IPS-20b (cell line): ENCODE results near the gene CAST.
"Not testable (repeated sequence)": the region's sequence is repeated elsewhere in the genome, so short reads cannot be mapped to it uniquely, and the experiment has no call there.

Source experiments
- H3K27ac ChIP-seq: one replicate; pipeline ENCODE4 v1.5.1; 2013; ENCODE audit warnings: low read length
- H3K27me3 ChIP-seq: 2 replicates; pipeline ENCODE4 v1.6.1; 2013; ENCODE audit warnings: mild to moderate bottlenecking, low read length, inconsistent platforms; ENCODE audit not compliant: insufficient read depth
- H3K36me3 ChIP-seq: 2 replicates; pipeline ENCODE4 v1.6.1; 2013; ENCODE audit warnings: low read depth, mild to moderate bottlenecking, inconsistent platforms, low read length, moderate library complexity; ENCODE audit not compliant: insufficient read depth
- H3K4me1 ChIP-seq: 2 replicates; pipeline ENCODE4 v1.6.1; 2013; ENCODE audit warnings: mild to moderate bottlenecking, control low read depth, inconsistent platforms, low read length, moderate library complexity; ENCODE audit not compliant: insufficient read depth
- H3K4me3 ChIP-seq: 2 replicates; pipeline ENCODE4 v1.5.1; 2013; ENCODE audit warnings: mild to moderate bottlenecking, low read length, inconsistent platforms
- H3K9ac ChIP-seq: 2 replicates; pipeline ENCODE4 v1.6.1; 2013; ENCODE audit warnings: low read depth, mild to moderate bottlenecking, inconsistent platforms, low read length, moderate library complexity
- H3K9me3 ChIP-seq: 2 replicates; pipeline ENCODE4 v1.6.1; 2013; ENCODE audit warnings: mild to moderate bottlenecking, low read depth, low read length, inconsistent platforms; ENCODE audit not compliant: insufficient read depth

Gene CAST

GRCh38 chr5:96742538-96742937, 80.4 kb downstream of the CAST start:
- H3K27me3 ChIP-seq, result no peaks in the 10 kb centered on the region
- peaks cover 11% of the 10 kb centered on the region for H3K36me3 ChIP-seq
- H3K4me1 ChIP-seq, result peaks cover 12% of the 10 kb centered on the region; the same call in 1 of the 2 replicates
- no peak overlapping the region for H3K4me3 ChIP-seq
- H3K9ac ChIP-seq, result no peak overlapping the region
- H3K27ac ChIP-seq, result no peak overlapping the region
- no peaks in the 10 kb centered on the region for H3K9me3 ChIP-seq

GRCh38 chr5:96743065-96743768, 81.0 kb downstream of the CAST start:
- Histone ChIP-seq H3K27me3 (no peaks in the 10 kb centered on the region), H3K9ac (no peak overlapping the region), H3K27ac (no peak overlapping the region), H3K4me1 (peaks cover 12% of the 10 kb centered on the region; the same call in 1 of the 2 replicates), H3K9me3 (no peaks in the 10 kb centered on the region), H3K36me3 (peaks cover 12% of the 10 kb centered on the region), H3K4me3 (no peak overlapping the region)

GRCh38 chr5:96743805-96744204, 81.6 kb downstream of the CAST start:
- Histone ChIP-seq H3K4me1 (peaks cover 12% of the 10 kb centered on the region; the same call in 1 of the 2 replicates), H3K27ac (no peak overlapping the region), H3K4me3 (no peak overlapping the region)

GRCh38 chr5:96744218-96744617, 82.0 kb downstream of the CAST start:
- H3K27ac ChIP-seq, H3K9ac ChIP-seq, H3K9me3 ChIP-seq, H3K4me3 ChIP-seq, H3K27me3 ChIP-seq: not testable (repeated sequence)
- peaks cover 12% of the 10 kb centered on the region for H3K36me3 ChIP-seq
- peaks cover 12% of the 10 kb centered on the region; the same call in 1 of the 2 replicates for H3K4me1 ChIP-seq

More at GRCh38 chr5:96743805-96744204, 81.6 kb downstream of the CAST start:
- Histone ChIP-seq H3K27me3 (no peaks in the 10 kb centered on the region), H3K36me3 (peaks cover 12% of the 10 kb centered on the region), H3K9ac (no peak overlapping the region), H3K9me3 (no peaks in the 10 kb centered on the region)

DNA sequence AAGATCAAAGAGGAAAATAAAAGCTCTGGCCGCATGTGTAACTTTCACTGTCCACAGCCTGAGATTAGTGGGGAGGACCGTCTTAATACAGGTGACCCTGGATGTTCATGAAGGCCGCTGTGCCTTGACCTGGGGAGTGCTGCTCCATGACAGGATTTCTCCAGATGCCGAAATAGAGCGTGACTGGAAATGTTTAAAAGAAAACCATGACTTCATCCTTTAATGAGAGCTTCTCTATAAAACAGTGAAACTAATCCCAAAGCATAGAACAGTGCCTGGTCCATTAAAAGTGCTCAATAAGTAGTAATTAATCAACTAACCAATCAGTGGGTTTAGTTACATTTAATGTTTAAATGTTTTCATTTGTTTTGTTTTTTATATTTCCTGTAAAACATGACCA, 82.8 kb downstream of the CAST start:
- peaks cover 12% of the 10 kb centered on the region for H3K36me3 ChIP-seq

DNA sequence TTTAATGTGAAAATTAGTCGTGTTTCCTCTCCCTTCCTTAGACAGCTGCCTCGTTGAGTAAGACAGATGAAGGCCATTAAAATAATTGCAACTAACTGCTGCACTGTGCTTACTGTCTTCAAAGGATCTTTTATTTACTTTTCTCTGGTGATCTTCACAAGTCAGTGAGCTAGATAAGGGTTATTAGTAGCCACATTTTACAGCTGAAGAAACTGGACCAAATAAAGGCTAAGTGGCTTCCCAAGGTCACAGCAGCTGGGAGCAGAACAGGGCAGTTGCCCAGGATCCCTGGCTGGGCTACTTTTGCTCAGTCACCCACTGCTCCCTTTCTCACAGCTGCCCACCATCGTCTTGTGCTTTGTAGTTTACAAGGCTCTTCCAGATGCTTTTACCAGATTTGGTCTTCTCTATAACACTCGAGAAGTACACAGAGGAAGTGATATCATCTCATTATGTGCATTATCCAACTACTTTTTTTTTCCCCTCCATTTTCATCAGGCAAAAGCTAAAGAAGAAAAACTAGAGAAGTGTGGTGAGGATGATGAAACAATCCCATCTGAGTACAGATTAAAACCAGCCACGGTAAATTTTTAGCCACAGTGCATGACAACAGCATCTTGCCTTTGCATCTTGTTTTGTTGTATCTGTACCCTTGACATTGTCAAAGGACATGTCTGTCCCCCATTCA, 83.8 kb downstream of the CAST start:
- H3K27ac ChIP-seq, result no peak overlapping the region
- H3K27me3 ChIP-seq, result no peaks in the 10 kb centered on the region
- H3K4me3 ChIP-seq, result no peak overlapping the region
- H3K4me1 ChIP-seq, result peaks cover 12% of the 10 kb centered on the region; the same call in 1 of the 2 replicates
- H3K9me3 ChIP-seq, result no peaks in the 10 kb centered on the region
- H3K36me3 ChIP-seq, result peaks cover 18% of the 10 kb centered on the region
- H3K9ac ChIP-seq, result no peak overlapping the region

More for the DNA sequence above, 82.8 kb downstream of the CAST start:
- H3K4me3 ChIP-seq, result no peak overlapping the region
- no peaks in the 10 kb centered on the region for H3K9me3 ChIP-seq
- peaks cover 12% of the 10 kb centered on the region; the same call in 1 of the 2 replicates for H3K4me1 ChIP-seq
- no peak overlapping the region for H3K9ac ChIP-seq
- H3K27me3 ChIP-seq, result no peaks in the 10 kb centered on the region
- no peak overlapping the region for H3K27ac ChIP-seq

- Histone ChIP-seq H3K4me1 (peaks cover 11% of the 10 kb centered on the region; the same call in 1 of the 2 replicates), H3K9me3 (no peaks in the 10 kb centered on the region), H3K27me3 (no peaks in the 10 kb centered on the region), H3K4me3 (no peak overlapping the region), H3K9ac (no peak overlapping the region), H3K36me3 (peaks cover 15% of the 10 kb centered on the region), H3K27ac (no peak overlapping the region)
Observed at GRCh38 chr5:96747720-96748119, 85.5 kb downstream of the CAST start.

DNA sequence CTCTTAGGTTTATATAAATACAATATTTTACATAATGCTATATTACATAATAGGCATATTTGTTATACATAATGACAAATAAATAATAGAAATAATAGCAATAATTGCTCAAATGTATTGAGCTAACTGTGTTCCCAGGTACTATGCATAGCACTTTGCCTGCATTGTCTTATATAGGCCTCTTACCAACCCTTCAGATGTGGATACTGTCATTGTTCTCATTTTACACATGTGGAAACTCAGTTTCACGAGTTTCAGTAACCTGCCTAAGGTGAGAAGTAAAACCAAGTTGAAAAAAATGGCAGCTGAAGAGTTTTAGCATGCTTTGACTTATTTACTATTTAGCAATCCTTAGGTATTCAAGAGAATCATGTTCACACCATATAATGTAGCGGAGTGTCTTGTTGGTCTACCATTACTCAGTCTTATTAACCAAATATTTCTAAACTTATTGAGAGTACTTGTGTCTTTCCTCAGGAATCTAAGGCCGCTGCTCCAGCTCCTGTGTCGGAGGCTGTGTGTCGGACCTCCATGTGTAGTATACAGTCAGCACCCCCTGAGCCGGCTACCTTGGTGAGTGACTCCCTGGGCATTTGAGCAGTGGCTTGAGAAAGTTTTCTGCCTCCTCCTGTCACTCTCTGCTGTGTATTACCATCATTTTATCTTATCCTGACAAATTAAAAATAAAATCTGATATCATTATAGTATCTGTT, 88.1 kb downstream of the CAST start:
- no peaks in the 10 kb centered on the region for H3K27me3 ChIP-seq
- no peak overlapping the region for H3K4me3 ChIP-seq
- H3K4me1 ChIP-seq, result no peaks in the 10 kb centered on the region
- H3K27ac ChIP-seq, result no peak overlapping the region
- peaks cover 20% of the 10 kb centered on the region for H3K36me3 ChIP-seq
- no peaks in the 10 kb centered on the region for H3K9me3 ChIP-seq
- no peak overlapping the region for H3K9ac ChIP-seq

- Histone ChIP-seq H3K27ac (no peak overlapping the region), H3K4me1 (no peaks in the 10 kb centered on the region), H3K27me3 (no peaks in the 10 kb centered on the region), H3K9me3 (no peaks in the 10 kb centered on the region), H3K4me3 (no peak overlapping the region), H3K9ac (no peak overlapping the region), H3K36me3 (peaks cover 20% of the 10 kb centered on the region)
Observed at GRCh38 chr5:96751203-96752169, 89.3 kb downstream of the CAST start.

DNA sequence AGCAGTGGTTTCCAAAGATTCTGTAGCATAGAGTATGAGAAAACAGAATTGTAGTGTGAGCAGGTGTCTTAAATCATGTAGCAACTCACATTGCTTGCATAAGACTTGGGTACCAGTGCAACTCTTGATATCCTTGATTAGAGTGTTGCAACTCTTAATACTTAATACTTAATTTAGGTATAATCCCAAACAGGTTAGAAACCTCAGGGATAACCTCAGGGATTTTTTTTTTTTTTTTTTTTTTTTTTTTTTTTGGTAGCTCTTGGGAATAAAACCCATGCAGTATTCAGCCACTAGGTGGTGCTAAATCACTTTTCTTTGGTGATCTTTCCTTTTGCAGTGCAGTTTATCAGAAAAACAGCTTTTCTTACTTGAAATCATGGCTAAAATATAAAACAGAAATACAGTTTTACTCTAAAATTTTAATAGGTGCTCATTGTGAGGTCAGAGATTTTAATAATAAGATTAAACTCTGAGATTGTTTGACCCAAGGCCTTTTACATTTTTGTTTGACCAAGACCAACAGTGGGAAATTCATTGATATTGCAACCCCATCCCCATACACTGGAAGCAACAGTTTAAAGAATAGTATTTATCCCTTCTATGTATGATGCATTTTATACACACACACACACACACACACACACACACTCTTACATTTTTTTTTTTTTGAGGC, 90.3 kb downstream of the CAST start:
- H3K4me1 ChIP-seq, result no peaks in the 10 kb centered on the region
- no peak overlapping the region for H3K4me3 ChIP-seq
- no peaks in the 10 kb centered on the region for H3K9me3 ChIP-seq
- H3K36me3 ChIP-seq, result peaks cover 15% of the 10 kb centered on the region
- H3K27ac ChIP-seq, result no peak overlapping the region
- no peak overlapping the region for H3K9ac ChIP-seq
- no peaks in the 10 kb centered on the region for H3K27me3 ChIP-seq
